GM18526 (cell line): ENCODE measurements around the gene PCED1A.

ENCODE experiments used
- POLR2A ChIP-seq: IDR thresholded peaks from 3 replicates; pipeline ENCODE4 v1.6.1; 2011; ENCODE audit not compliant: insufficient read length; ENCODE audit errors: extremely low read depth

PCED1A gene

DNA sequence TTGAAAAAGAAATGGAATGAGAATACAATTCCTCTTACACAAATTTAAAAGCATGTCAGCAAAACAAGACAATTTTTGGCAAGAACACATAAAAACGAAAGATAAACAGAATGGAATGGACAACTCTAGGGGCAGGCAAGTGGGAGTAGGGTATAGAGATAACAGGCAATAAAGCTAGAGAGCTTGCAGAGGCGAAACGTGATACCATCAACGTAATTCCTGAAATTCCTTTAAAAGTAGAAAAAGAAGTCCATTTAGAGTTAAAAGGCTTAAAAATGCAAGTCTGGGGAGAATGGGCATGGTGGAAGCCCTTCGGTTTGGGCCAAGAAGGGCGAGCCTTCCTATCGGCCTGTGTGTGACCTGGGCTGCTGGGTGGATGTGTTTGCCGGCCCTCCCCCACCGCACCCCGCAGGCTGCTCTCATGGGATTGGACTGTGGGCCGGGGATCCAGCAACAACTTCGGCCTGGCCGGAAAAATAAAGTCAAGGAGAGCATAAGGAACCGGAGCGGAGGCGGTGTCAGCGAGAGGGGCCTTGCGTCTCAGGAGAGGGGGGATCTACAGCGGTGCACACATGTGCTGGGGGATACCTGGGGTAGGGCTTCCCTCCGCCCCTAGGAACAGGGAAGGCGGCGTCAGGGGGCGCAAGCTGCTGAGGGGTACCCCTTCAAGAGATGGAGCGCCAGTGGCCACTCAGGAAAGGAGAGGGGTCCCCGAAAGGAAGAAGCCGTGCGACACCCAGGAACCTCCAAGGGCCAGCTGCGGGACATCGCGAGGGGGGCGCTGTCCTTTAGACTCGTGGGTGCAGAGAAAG, 20.2 kb downstream of the PCED1A start:
- TF ChIP-seq POLR2A = no peak

- TF ChIP-seq POLR2A = no peak
These were observed 22.4 kb downstream of the PCED1A start for GRCh38 chr20:2817891-2818595.

DNA sequence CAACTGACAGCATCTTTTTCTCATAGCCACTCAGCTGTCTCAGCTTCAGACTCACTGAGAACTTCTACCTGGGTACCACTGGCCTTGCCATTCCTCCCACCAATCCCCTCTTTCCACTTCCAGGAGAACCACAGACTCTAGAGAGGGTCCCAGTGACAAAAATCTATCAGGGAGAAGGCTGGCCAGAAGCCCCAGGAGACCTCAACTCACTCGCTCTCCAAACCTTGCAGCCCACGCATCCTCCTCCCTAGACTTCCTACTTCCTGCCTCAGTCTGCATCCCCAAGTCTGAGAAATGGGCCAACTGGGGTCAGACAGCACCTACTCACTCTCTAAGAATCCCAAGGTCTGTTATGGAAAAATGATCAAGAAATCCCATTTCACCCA, 23.1 kb downstream of the PCED1A start:
- TF ChIP-seq POLR2A = no peak

DNA sequence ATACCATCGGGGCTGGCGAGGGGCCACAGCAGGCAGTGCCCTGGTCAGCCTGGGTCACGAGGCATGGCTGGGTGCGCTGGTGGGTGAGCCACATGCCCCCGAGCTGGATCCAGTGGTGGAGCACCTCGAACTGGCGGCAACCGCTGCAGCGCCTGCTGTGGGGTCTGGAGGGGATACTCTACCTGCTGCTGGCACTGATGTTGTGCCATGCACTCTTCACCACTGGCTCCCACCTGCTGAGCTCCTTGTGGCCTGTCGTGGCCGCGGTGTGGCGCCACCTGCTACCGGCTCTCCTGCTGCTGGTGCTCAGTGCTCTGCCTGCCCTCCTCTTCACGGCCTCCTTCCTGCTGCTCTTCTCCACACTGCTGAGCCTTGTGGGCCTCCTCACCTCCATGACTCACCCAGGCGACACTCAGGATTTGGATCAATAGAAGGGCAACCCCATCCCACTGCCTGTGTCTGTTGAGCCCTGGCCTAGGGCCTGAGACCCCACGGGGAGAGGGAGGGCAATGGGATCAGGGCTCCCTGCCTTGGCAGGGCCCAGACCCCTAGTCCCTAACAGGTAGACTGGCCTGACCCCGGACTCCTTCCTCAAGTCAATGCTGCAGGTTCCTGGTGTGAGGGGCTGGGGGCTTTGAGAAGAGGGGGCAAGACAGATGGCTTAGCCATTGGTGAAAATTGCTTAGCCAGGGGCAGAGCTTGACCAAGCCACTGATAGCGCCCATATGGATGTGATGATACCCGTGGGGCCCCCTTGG, 23.7 kb downstream of the PCED1A start:
- TF ChIP-seq POLR2A = no peak

- no peak for TF ChIP-seq POLR2A
These were observed 24.3 kb downstream of the PCED1A start, which contains the start of gene TMEM239 for GRCh38 chr20:2816030-2816582. TSS of gene TMEM239 (plus strand) at chr20:2816364. CDS start at chr20:2816555, 191 bp downstream.

DNA sequence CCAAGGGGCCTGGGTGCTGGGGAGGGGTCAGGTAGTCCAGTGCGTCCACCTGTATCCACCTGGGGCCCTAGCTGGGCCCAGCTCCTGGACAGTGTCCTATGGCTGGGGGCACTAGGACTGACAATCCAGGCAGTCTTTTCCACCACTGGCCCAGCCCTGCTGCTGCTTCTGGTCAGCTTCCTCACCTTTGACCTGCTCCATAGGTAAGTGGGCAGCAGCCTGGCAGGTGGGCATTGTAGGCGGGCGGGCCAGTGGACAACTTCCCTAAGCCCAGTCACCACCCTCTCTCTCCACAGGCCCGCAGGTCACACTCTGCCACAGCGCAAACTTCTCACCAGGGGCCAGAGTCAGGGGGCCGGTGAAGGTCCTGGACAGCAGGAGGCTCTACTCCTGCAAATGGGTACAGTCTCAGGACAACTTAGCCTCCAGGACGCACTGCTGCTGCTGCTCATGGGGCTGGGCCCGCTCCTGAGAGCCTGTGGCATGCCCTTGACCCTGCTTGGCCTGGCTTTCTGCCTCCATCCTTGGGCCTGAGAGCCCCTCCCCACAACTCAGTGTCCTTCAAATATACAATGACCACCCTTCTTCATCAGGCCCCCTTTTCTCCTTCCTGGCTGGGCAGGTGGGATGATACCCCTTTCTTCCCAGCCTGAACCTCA, 25.1 kb downstream of the PCED1A start:
- TF ChIP-seq POLR2A = no peak

DNA sequence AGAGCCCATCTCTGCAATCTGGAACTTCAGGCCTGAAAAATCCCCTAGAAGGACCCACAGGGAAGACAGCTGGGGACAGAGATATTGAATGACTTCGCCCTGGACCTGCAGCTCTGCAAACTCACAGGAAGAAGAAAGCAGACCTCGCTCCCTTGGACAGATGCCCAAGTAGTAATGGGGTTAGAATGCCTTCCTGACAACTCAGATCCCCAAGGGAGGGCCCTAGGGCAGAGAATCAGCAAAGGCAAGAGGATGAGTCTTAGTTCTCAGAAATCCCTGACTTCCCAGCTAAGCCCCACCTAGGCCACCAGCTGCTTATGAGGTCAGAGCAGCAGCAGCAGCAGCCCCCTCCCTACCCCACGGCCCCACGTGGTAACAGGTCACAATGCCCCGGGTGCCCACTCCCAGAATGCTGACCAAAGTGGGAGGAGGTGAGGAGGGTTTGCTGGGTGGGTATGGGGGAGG, 25.8 kb downstream of the PCED1A start, which contains the start of gene C20orf141:
C20orf141 (plus strand) TSS at position 401 of the 465 bp plus-strand sequence. CDS start 198 bp downstream, outside the sequence.
- TF ChIP-seq POLR2A = no peak

GRCh38 chr20:2814076-2814475, 26.4 kb downstream of the PCED1A start:
- no peak for TF ChIP-seq POLR2A

DNA sequence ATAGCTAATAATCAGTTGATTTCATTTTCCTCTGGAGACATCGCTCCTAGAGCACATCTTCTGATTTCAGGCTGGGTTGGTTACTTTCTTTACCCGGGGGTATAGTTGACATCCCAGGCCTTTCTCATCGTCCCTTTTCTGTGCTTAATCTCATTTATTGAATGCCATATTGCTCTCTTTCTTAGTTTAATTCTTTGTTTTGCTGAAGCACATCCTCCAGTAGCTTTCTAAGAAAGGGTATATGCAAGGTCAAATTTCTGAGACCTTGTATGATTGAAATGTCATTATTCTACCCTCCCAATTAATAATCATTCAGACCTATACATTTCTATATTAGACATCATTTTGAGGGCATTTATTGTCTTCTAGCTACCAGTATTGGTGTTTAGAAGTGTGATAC, 28.3 kb downstream of the PCED1A start:
- no peak for TF ChIP-seq POLR2A

DNA sequence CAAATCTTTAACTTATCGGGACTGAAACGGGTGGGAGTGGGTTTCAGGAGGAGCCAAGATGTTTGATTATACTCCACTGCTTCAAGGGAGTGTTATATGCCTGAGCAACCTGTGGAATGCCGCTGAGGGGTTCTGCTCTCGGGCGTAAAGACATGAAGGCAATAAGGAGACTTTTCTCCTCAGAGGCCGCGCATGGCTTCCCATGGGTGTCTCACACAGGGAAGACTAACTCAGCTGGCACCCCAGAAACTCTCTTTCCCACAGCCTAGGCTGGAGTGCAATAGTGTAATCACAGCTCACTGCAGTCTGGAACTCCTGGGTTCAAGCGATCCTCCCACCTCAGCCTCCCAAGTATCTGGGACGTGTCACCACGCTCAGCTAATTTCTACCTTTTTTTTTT, 30.8 kb downstream of the PCED1A start:
- TF ChIP-seq POLR2A = no peak

GRCh38 chr20:2807019-2807418, 33.4 kb downstream of the PCED1A start:
- no peak for TF ChIP-seq POLR2A

DNA sequence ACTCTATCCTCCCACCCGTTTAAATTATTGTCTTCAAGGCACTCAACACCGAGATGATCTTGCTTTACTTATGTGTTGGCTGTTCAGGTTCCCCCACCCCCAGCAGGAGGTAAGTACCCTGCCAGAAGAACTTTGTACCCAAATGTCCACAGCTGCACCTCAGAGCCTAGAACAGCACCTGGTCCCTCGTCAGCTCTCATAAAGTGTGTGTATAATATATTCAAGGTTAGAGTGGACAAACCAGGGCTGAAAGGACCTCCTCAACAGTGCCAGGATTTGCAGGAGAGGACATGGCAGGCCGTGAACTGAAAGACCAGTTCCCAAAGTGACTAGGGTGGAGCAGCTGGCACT, 34.1 kb downstream of the PCED1A start:
- TF ChIP-seq POLR2A = no peak

DNA sequence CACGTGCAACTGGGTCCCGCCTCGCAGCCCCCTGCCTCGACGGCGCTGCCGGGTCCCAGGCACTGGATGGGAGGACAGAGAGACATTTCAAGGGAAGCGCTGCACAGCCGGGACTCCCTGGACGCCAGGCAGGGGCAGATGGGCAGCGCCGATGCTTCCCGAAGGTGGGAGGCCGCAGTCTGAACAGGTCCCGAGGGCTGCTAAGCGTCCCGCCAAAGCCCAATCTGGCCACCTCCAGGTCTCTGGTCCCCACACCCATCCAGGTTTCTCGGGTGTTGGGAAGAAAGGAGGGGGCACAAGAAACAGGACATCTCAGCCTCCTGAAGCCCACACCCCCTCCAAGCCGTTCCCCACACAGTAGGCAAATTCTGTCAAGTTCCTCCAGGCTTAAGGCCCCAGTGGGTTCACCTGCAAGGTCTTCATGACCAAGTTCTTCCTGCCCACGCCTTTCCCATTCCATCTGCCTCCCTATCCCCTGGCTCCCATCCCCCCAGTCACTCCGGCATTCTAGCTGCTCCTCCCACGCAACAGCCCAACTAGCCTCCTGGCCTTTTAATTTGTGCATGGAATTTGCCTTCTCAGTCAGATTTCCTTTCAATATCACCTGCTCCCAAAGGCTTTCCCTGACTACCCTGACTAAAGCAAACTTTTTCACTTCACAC, 34.6 kb downstream of the PCED1A start:
- TF ChIP-seq POLR2A = no peak
